Measurements from ENCODE around the gene NDUFA11. TPM values are rescaled to one million over a fixed set of nuclear protein-coding genes. Genes with fewer than 3 reads are reported as not detected.

NDUFA11 gene
- total and polyA plus RNA-seq, 9 of the 15 experiments (the other 6 are each of a cell fraction or from before 2014, with no cell fraction given): 63.3 to 486 (median 274) TPM

DNA sequence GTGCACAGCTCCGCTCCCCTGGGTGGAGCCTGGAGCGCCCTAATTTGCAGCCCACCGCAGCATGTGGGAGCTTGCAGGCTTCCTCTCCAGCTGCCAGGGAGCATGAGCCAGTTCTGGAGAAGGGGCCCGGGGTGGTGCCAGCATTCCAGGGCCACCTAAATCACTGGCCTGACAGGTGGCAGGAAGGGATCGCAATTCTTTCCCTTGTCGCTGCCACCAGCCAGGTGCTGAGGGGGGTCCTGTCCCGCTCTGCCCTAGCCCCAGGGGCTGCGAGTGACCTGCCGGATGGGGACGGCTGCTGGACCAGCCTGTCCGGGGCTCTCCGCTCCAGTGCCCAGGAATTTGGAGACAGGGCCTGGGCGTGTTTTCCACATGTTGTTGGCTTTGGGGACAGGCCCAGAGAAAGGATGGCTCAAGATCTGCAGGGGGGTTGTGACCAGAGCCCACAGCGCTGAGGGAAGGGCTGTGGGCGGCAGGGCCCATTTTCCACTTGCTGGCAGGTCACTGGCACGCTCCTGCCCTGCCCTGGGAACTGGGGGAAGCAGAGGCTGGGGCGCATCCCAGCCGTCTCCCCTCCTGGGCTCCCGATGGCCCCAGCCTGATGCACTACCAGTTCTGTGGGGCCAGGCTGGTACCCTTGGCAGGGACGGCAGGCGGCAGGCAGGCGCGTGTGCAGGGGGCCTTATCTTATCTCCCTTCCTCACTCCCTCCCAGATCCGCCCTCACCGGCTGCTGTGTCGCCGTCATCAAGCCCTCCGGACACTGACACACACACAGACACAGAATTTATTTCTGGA lies 9.5 kb downstream of the NDUFA11 start (continued):
- TF ChIP-seq BRD9 (IDR thresholded peaks at IDR 0.05; ENCODE audit: low read depth, partially characterized antibody) (no peak), CCNT2 (IDR thresholded peaks at IDR 0.05; ENCODE audit: borderline replicate concordance, extremely low read depth, insufficient read length, low read depth, low read length) (peak; percentile 61), MYNN (IDR thresholded peaks at IDR 0.05) (peak; percentile 87), MYNN (CRISPR knock-in tag; IDR thresholded peaks at IDR 0.05) (no peak), POLR2A (conservative IDR thresholded peaks at IDR 0.05) (peak; percentile 52), ETV1 (tag; conservative IDR thresholded peaks at IDR 0.05; ENCODE audit: low read depth) (peak; percentile 64), HNRNPL (IDR thresholded peaks at IDR 0.05; ENCODE audit: low read depth, low read length) (0 out of 2 replicates have a peak, but pooled peaks have one; percentile 19), TGIF2 (CRISPR knock-in tag; IDR thresholded peaks at IDR 0.05) (no peak), NCOR1 (IDR thresholded peaks at IDR 0.05) (peak; percentile 53), DACH1 (IDR thresholded peaks at IDR 0.05; ENCODE audit: partially characterized antibody) (no peak), ARID1B (IDR thresholded peaks at IDR 0.05) (peak; percentile 86), NFIC (IDR thresholded peaks at IDR 0.05) (peak; percentile 48), SMAD4 (CRISPR knock-in tag; conservative IDR thresholded peaks at IDR 0.05) (peak; percentile 61; the same call in 1 of the 2 replicates), KDM4B (IDR thresholded peaks at IDR 0.05; ENCODE audit: borderline replicate concordance in 2 of 2, low read depth in 1 of 2) (no peak), CHAMP1 (IDR thresholded peaks at IDR 0.05) (no peak), FOXA1 (IDR thresholded peaks at IDR 0.05; ENCODE audit: borderline replicate concordance) (no peak), HMGN3 (IDR thresholded peaks at IDR 0.05; ENCODE audit: borderline replicate concordance, extremely low read depth, insufficient read length, low read depth, low read length) (peak; percentile 79)
- TF ChIP-seq, protein P1, sequence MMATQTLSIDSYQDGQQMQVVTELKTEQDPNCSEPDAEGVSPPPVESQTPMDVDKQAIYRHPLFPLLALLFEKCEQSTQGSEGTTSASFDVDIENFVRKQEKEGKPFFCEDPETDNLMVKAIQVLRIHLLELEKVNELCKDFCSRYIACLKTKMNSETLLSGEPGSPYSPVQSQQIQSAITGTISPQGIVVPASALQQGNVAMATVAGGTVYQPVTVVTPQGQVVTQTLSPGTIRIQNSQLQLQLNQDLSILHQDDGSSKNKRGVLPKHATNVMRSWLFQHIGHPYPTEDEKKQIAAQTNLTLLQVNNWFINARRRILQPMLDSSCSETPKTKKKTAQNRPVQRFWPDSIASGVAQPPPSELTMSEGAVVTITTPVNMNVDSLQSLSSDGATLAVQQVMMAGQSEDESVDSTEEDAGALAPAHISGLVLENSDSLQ (IDR thresholded peaks at IDR 0.05): 0 out of 2 replicates have a peak, but pooled peaks have one; percentile 31

All from K562 (cell line).